ENCODE results near the gene ODF2.
"Not testable (repeated sequence)": the region's sequence is repeated elsewhere in the genome, so short reads cannot be mapped to it uniquely, and the experiment has no call there.

The ODF2 gene

DNA sequence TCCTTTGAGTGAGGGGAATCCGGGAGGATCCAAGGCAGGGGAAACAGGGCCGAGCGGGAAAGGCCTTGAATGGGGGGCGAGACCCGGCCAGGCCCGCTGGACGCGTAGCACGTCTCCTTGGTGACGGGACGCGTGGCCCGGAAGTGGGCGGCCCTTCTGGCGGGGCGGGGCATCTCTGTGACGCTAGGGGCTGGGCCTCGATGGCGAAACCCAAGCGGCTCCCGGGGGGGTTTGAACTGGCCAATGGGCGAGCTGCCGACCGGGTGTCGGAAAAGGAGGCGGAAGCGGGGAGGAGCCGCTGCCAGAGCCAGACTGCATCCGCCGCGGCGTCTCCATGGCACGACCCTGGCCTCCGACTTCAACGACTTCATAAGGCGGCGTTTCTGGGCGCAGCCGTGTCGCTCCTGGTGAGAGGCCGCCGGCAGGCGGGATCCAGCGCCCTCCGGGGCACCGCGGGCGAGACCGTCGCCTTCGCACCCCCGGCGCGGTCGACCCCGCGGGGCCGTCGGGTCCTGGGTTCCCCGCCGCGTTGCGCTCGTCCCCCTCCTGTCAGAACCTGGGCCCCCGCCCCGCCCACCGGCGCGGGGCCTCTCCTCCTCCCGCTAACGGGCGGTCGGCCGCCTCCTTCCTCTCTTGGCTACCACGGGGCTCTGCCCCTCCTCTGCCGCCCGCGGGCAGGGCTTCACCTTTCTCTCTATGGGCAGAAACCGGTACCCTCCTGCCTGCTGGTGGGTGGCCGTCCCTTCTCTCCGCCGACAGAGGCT is at the start of gene ODF2:
ODF2 (plus strand) TSS at position 158 of the 764 bp plus-strand sequence; CDS start at position 244, 86 bp downstream.
- peak; percentile 99 for DNase-seq

DNA sequence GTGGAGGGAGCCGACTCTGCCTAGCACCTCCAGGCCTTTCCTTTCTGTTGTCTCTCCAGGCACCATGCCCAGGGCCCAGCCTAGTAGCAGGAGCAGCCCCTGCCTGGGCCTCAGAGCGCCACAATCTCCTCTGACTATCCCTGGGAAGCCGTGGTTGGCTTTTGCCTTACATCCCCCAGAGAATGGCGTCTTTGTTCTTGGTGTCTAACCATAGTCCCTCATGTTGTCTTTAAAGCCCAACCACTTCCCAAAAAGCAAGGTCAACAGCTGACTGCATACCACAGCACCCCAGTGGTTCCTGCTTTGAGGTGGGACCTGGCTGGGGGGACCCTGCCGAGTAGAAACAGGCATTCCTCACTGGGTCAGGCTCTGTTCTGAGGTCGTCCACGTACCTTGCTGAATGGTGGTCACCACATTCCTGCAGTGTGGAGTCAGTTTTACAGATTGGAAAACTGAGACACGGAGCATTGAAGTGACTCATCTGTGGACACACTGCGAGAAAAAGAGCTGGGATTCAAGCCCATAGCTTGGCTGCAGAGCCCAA is 48.9 kb upstream of the ODF2 start:
- no peak for DNase-seq

GRCh38 chr9:128408963-128409431 is 46.8 kb upstream of the ODF2 start:
- no peak for DNase-seq

DNA sequence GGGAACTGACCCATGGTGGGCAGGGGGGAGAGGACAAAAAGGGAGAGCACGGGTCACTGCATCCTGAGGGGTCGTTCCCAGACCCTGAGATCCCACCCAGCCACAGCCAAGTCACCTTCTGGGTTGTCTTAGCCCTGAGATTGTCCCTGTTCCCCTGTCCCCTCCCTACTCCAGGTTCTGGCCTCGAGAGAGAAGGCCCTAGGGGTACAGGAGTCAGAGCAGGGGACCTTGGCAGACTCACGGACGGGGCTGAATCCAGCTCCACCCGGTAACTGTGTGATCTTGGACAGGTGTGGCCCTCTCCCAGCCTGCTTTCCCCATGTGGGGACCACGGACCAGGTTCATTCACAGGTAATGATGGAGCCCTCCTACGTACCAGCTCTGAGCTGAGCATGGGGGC is 46.4 kb upstream of the ODF2 start:
- DNase-seq, result no peak

DNA sequence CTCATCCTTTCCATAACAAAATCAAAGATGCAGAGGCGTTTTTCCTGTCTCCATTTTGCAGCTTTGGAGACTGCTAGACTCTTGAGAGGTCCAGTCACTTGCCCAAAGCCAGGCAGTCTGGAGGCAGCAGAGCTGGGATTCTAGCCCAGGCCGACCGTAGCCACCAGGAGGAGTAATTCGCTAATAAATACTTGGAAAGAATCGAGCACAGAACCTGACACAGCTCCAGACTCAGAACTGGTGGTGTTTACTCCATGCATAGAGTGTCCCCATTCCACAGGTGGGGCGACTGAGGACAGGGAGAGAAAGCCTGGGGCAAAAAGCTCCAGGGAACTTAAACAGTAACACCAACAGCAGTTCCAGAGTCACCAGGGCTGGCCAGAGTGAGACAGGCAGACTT is 45.8 kb upstream of the ODF2 start:
- no peak for DNase-seq

DNA sequence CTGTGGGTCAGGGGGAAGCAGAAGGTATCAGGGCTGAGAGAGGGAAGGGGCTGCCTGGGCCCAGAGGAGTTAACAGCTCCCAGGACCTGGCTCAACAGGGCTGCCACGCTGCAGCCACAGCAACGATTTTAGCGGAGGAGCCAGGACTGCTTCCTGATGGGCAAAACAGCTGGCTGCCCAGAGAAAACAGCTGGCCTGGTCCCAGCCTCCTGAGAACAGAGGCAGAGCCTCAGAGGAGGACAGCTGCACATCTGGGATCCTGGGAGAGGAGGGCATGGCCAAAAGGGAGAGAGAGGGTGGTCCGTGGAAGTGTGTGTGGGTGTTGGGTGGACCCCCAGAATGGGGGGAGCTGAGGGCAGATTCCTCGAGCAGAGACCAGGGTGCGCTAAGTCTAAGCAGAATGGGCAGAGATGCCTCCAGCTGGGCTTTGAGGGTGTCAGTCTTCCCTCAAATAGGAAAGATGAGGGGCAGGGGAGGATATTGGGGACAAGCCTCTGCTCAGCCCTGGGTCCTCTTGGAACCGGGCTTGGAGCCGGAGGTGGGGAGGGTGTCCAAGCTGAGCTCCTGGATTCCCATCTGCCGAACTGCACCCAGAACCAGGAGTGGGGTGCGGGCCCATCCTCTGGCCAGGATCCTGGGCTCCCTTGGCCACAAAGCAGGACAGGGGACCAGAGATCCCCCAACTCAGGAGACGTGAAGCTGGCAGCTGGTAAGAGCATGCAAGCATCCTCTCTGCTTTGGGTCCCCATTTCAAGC is 44.3 kb upstream of the ODF2 start:
- DNase-seq, result no peak

DNA sequence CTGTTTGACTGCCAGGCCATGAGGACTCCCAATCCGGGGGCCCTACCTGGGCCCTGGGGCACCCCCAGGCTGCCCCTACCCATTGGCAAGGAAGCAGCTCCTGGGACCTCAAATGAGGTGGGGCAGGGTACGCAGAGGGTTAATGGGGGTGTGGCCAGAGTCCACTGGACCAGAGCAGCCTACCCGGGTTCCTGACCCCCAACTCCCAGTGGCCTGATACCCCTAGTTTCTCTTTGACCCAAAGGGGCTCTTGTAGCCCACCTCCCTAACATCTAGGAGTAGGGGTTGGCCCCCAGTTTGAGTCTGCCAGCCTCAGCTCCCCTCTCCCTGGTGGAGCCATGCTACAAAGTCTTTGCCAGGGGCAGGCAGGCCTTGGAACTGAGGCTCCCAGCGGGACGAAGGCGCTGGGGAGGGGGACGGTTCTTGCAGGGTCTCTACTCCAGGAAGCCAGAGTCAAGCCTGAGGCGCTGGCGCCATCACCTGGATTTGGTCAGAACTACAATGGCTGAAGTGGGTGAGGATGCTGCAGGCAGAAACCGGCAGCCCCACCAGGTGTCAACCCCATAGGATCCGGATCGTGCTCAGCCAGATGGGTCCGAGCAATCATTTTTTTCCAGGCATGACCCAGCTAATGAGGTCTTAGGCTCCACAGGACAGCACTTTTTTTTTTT is 43.6 kb upstream of the ODF2 start:
- DNase-seq, result peak; percentile 61

DNA sequence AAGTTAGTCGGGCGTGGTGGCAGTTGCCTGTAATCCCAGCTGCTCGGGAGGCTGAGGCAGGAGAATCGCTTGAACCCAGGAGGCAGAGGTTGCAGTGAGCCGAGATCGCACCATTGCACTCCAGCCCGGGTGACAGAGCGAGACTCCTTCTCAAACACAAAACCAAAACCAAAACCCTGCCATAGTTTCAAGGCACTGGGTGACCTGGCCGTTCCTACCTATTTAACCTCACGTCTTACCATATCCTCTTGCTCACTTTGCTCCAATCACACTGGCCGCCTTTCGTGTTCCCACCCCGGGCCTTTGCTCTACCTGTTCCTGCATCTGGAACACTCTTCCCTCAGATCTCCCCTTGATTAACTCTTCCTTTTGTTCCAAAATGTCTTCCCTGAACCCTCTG is 42.1 kb upstream of the ODF2 start:
- DNase-seq, result not testable (repeated sequence)

GRCh38 chr9:128414461-128414860 is 41.3 kb upstream of the ODF2 start:
- no peak for DNase-seq

DNA sequence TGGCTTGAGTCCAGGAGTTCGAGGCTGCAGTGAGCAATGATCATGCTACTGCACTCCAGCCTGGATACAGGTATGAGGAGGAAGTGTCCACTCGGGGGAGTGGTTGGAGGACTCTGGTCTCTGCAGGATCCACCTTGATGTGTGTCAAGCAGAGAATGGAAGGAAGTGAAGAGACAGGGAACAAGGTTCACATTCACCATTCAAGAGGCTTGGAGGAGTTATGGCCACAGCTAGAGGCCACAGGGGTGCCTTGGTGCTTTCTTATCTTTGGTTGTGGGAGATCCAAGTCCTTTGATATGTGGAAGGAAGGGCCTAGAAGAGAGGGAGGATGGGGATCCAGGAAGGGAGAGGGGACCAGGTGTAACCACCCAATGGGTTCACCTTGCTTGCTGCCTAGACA is 40.5 kb upstream of the ODF2 start:
- no peak for DNase-seq

DNA sequence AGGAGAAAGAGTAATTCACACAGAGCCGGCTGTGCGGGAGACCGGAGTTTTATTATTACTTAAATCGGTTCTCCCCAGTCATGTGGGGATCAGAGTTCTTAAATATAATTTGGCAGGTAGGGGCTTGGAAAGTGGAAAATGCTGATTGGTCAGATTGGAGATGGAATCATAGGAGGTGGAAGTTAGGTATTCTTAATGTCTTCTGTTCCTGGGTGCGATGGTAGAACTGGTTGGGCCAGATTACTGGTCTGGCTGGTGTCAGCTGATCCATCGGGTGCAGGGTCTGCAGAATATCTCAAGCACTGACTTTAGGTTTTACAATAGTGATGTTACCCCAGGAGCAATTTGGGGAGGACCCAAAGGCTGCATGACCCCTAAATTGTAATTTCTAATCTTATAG is 39.8 kb upstream of the ODF2 start:
- no peak for DNase-seq

GRCh38 chr9:128416432-128417019 is 39.3 kb upstream of the ODF2 start:
- DNase-seq, result no peak

DNA sequence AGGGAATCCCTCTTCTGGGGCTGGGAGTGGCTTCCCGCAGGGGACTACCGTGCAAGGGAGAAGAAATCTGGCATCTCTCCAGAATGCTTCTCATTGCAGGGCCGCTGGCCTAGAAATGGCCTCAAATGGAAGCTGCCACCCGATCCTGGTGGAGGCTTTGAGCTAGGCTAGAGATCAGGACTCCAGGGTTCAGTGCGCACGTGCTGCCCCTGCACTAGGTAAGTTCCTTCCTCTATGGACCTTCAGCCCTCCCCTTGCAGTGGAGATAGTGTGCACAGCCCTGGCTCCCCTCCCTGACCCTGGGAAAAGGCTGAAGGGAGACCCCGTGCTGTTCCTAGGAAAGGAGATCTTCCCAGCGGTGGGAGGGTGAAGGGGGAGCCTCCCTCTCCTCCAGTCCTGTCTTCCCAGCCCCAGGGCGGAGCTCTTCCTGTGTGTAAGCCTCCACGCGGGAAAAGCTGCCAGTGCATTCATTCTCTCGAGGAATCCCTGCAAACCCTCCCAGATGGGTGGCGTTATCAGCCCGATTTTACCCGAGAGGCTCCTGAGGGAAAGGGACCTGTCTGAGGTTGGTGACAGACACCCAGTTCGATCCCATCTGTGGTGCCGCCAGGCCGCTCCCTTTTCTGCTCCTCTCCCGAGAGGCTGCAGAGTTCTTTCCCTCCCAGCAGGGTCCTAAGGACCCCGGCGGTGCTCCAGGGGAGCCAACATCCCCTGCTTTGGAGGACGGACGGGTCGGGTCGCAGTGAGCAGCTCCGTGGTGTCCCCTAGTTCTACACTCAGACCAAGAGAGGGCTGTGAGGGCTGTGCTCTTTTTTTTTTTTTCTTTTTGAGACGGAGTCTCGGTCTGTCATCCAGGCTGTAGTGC is 36.5 kb upstream of the ODF2 start:
- DNase-seq, result no peak

DNA sequence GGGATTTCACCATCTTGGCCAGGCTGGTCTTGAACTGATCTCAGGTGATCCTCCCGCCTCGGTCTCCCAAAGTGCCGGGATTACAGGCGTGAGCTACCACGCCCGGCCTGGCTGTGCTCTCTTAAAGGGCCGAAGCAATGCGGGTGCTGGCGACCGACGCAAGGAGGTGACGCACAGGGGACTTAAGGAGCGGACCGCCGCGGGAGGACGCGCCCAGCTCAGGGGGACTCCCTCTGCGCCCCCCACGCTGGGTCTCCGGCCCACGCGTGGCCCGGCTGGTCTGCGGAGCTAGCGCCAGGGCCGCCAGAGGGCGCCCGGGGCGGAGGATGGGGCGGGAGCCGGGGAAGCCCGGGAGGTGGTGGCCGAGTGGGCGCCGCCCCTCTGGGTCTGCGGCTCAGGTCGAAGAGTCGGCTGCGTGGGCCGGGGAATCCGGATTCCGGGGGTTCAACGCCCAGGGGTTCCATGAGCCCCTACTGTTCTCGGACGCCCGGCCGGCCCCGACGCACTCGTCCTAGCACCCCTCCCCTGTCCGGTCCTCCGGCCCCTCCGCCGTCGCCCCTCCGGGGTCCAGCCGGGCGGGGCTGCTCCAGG is 35.7 kb upstream of the ODF2 start:
- DNase-seq, result peak; percentile 82

DNA sequence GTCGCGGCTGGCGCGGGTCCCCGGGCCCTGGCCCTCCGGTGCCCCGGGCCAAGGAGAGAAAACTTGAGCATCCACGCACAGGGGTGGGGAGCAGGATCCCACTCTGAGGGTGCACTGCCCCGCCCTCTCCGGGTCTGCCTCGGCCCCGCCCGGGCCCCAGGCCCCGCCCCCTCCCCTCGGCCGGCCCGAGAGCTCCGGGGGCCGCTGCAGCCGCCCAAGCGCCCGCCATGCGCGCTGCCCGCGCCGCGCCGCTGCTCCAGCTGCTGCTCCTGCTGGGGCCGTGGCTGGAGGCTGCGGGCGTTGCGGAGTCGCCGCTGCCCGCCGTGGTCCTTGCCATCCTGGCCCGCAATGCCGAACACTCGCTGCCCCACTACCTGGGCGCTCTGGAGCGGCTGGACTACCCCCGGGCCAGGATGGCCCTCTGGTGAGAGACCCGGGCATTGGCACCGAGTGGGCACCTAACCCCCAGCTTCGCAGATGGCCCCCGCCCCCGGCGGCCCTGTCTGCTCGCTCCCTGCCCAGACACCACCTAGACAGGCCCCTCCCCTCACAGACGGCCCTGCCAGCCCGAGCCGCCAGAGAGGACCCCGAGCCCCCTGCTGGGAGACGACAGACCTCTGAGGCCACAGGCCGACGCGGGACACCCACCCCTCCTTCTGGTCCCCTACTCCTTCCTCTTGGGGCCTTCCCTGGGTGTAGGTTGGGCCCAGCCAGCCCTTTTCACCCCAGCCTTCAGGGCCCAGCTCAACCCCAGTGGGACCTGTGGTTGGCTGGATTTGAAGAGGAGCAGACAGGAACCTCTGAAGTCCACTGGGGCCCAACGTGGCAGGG is 34.9 kb upstream of the ODF2 start, which contains the start of gene CERCAM:
CERCAM (plus strand) TSS at position 207 of the 831 bp plus-strand sequence; CDS start at position 228, 21 bp downstream.
- DNase-seq, result peak; percentile 67

DNA sequence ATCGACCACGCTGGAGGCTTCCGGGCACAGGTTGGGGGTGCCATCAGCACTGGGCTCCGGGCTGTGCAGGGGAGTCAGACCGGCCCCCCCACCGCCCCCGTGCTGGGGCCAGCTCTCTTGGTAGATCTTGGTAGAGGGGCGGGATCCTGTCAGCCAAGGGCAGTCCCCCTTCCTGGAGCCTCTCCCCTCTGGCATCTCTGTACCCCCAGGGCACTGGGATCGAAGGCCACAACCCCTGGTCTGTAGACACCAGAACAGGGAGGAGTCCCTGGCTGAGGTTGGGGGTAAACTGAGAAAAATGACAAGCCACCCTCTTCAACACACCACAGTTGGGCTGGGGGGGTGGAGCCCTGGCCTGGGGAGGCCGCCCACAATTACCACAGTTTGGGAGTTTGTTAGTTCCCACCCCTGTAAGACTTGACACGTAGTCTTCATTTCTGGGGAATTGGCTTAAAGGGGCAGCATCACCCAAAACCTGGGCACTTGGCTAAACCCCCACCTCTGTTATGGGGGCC is 34.3 kb upstream of the ODF2 start:
- DNase-seq, result peak; percentile 12

DNA sequence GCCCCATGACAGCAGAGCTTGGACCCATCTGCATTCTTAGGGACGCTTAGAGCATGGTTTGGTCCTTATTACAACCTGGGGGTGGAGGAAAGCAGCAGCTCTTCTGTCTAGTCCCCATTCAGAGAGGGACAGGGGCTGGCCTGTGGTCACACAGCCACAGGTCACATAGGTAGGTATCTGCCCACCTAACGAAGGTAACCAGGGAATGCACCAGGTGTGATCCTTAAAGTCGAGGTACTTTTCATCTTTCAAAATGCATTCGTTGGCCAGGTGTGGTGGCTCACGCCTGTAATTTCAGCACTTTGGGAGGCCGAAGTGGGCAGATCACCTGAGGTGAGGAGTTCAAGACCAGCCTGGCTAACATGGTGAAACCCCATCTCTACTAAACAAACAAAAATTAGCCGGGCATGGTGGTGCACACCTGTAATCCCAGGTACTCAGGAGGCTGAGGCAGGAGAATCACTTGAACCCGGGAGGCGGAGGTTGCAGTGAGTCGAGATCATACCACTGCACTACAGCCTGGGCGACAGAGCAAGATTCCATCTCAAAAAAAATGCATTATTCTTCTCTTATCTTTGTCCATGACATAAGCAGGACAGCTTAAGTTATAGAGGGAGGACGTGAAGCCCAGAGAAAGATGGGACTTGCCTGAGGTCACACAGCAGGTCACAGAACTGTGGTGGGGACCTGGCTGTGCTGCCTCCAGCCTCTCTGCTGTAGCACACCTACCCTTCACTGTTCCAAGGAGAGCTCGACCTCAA is 33.6 kb upstream of the ODF2 start:
- not testable (repeated sequence) for DNase-seq

- no peak for DNase-seq
Observed at GRCh38 chr9:128422783-128423150, 33.0 kb upstream of the ODF2 start.

DNA sequence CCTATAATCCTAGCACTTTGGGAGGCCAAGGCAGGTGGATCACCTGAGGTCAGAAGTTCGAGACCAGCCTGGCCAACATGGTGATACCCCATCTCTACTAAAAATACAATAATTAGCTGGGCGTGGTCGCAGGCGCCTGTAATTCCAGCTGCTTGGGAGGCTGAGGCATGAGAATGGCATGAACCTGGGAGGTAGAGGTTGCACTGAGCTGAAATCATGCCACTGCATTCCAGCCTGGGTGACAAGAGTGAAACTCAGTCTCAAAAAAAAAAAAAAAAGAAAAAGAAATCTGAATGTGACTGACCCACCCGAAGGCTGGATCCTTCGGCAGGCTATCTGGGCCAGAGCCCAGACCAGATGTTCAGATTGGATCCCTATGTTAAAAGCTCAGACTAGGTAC is 32.5 kb upstream of the ODF2 start:
- not testable (repeated sequence) for DNase-seq
